Hematopoietic multipotent progenitor cell treated with erythropoietin and hydrocortisone succinate and interleukin-3 and kit ligand, for 8 days (in vitro differentiated cells): ENCODE data around the gene PRR23E.

ENCODE experiments used
- DNase-seq: peaks from one replicate; pipeline ENCODE4 v3.0.0-alpha.2; 2015

The PRR23E gene

GRCh38 chr3:127165036-127165435 lies 27.9 kb upstream of the PRR23E start:
- DNase-seq, result no peak

- no peak for DNase-seq
These were observed 27.0 kb upstream of the PRR23E start for GRCh38 chr3:127165694-127166485.

GRCh38 chr3:127166501-127167065 lies 26.3 kb upstream of the PRR23E start:
- DNase-seq, result no peak

- DNase-seq, result no peak
These were observed 25.5 kb upstream of the PRR23E start for GRCh38 chr3:127167315-127168043.

- DNase-seq, result no peak
These were observed 24.7 kb upstream of the PRR23E start for GRCh38 chr3:127168271-127168670.

- no peak for DNase-seq
These were observed 22.1 kb upstream of the PRR23E start for GRCh38 chr3:127170814-127171213.

- no peak for DNase-seq
These were observed 21.6 kb upstream of the PRR23E start for GRCh38 chr3:127171320-127171719.

- no peak for DNase-seq
These were observed 21.2 kb upstream of the PRR23E start for GRCh38 chr3:127171721-127172120.

- no peak for DNase-seq
These were observed 20.7 kb upstream of the PRR23E start for GRCh38 chr3:127172211-127172610.

- no peak for DNase-seq
These were observed 20.0 kb upstream of the PRR23E start for GRCh38 chr3:127172781-127173515.

GRCh38 chr3:127173516-127174166 lies 19.3 kb upstream of the PRR23E start:
- no peak for DNase-seq

GRCh38 chr3:127174284-127174683 lies 18.6 kb upstream of the PRR23E start:
- DNase-seq, result no peak

GRCh38 chr3:127174715-127175140 lies 18.2 kb upstream of the PRR23E start:
- DNase-seq, result no peak

GRCh38 chr3:127175272-127175671 lies 17.7 kb upstream of the PRR23E start:
- DNase-seq, result no peak

GRCh38 chr3:127177226-127177625 lies 15.7 kb upstream of the PRR23E start:
- no peak for DNase-seq

- DNase-seq, result no peak
These were observed 12.1 kb upstream of the PRR23E start for GRCh38 chr3:127180859-127181258.

- no peak for DNase-seq
These were observed 10.5 kb upstream of the PRR23E start for GRCh38 chr3:127182431-127182830.

GRCh38 chr3:127182848-127183714 lies 9.8 kb upstream of the PRR23E start:
- DNase-seq, result no peak

GRCh38 chr3:127183931-127184869 lies 8.7 kb upstream of the PRR23E start:
- DNase-seq, result no peak

GRCh38 chr3:127184870-127185216 lies 8.1 kb upstream of the PRR23E start:
- no peak for DNase-seq

GRCh38 chr3:127185268-127185667 lies 7.7 kb upstream of the PRR23E start:
- DNase-seq, result no peak
